Measurements from ENCODE around the gene ERVMER34-1. TPM values are rescaled to one million over a fixed set of nuclear protein-coding genes. Genes with fewer than 3 reads are reported as not detected.

ERVMER34-1 gene
- total RNA-seq, 4 donors from 2014 or later, result 0.08 to 0.93 (median 0.49) TPM

DNA sequence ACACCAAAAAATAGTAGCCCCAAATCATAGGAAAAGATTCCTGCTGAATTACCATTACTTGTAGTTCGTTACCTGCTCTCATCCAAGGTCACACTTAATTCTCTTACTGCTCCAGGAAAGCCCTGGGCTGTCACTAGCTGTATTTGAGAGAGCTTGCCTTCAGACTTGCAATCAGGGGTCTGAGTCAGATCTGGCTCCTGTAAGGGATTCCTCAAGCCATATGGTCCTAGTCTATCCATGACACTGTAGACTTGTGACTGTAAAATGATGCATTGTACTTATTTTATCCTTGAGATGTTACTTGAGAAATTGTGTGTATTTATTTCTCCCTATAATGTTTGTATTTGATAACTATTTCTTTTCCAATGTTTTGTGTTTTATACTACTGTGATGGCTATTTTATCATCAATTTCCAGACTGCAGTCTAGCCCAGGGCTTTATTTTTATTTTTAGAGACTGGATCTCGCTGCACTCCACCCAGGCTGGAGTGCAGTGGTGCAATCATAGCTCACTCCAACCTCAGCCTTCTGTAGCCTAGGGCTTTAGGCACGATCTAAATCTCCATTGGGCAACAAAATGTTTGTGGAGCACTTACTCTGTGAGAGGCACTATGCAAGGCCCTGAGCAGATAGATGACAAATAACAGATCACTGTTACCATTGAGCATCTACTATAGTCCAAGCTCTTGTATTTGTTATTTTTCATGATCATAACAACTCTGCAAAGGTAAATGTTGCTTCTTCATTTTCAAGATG lies 24.2 kb downstream of the ERVMER34-1 start:
- TF ChIP-seq, protein P1, sequence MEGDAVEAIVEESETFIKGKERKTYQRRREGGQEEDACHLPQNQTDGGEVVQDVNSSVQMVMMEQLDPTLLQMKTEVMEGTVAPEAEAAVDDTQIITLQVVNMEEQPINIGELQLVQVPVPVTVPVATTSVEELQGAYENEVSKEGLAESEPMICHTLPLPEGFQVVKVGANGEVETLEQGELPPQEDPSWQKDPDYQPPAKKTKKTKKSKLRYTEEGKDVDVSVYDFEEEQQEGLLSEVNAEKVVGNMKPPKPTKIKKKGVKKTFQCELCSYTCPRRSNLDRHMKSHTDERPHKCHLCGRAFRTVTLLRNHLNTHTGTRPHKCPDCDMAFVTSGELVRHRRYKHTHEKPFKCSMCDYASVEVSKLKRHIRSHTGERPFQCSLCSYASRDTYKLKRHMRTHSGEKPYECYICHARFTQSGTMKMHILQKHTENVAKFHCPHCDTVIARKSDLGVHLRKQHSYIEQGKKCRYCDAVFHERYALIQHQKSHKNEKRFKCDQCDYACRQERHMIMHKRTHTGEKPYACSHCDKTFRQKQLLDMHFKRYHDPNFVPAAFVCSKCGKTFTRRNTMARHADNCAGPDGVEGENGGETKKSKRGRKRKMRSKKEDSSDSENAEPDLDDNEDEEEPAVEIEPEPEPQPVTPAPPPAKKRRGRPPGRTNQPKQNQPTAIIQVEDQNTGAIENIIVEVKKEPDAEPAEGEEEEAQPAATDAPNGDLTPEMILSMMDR (IDR thresholded peaks at IDR 0.05), result no peak
- TF ChIP-seq EP300 (IDR thresholded peaks at IDR 0.05) (no peak), POLR2A (IDR thresholded peaks at IDR 0.05) (no peak), POLR2AphosphoS5 (IDR thresholded peaks at IDR 0.05) (no peak)
- WGBS, 2 donors (ENCODE audit: low coverage in 1 of 2), result 67 to 71% methylated on average over 1 to 3 of the region's 3 CpGs
- Histone ChIP-seq H3K4me3 (no peak overlapping the region), H3K4me1 (peaks cover 0 to 9% (median 0%) of the 10 kb centered on the region in 3 donors), H3K9me3 (no peaks in the 10 kb centered on the region), H3K36me3 (no peaks in the 10 kb centered on the region), H3K27me3 (no peaks in the 10 kb centered on the region), H3K27ac (no peak overlapping the region)
- ATAC-seq, result no peak

GRCh38 chr4:52721968-52722815 lies 29.0 kb downstream of the ERVMER34-1 start:
- Histone ChIP-seq H3K27ac (peak overlapping the region; percentile 80 to 94 (median 89)), H3K27me3 (no peaks in the 10 kb centered on the region)
- WGBS, 2 donors (ENCODE audit: low coverage in 1 of 2), result 0 to 4% methylated on average over 11 to 14 of the region's 56 CpGs

DNA sequence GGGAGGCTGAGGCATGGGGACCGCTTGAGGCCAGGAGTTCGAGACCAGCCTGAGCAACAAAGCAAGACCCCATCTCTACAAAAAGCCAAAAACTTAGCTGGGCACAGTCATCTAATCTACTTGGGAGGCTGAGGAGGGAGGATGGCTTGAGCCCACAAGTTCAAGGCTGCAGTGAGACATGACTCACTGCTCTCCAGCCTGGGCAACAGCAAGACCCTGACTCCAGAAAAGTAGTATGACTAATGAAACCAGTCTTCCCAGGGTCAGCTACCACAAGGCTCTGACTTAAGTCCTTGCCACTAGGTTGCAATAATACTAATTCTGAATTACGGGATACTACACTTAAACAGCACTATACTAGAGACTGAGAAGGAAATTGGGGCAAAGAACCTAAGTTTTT lies 33.1 kb downstream of the ERVMER34-1 start:
- no peaks in the 10 kb centered on the region for H3K9me3 ChIP-seq
- H3K4me1 ChIP-seq, result peaks cover 0 to 51% (median 4%) of the 10 kb centered on the region in 3 donors
- H3K4me3 ChIP-seq, result no peak overlapping the region
- WGBS, 2 donors (ENCODE audit: low coverage in 1 of 2), result 85 to 100% methylated on average over 2 to 3 of the region's 3 CpGs
- H3K36me3 ChIP-seq, result peaks cover 0 to 38% of the 10 kb centered on the region in 2 donors
- no peak overlapping the region for H3K27ac ChIP-seq
- TF ChIP-seq POLR2AphosphoS5 (IDR thresholded peaks at IDR 0.05) (no peak), EP300 (IDR thresholded peaks at IDR 0.05) (no peak), POLR2A (IDR thresholded peaks at IDR 0.05) (no peak)
- TF ChIP-seq, protein P1 (IDR thresholded peaks at IDR 0.05), result no peak
- no peaks in the 10 kb centered on the region for H3K27me3 ChIP-seq
- no peak for ATAC-seq

More at GRCh38 chr4:52721968-52722815, 29.0 kb downstream of the ERVMER34-1 start:
- H3K4me1 ChIP-seq, result peaks cover 0 to 16% (median 0%) of the 10 kb centered on the region in 3 donors
- peak overlapping the region; percentile 74 to 91 for H3K4me3 ChIP-seq
- TF ChIP-seq POLR2A (IDR thresholded peaks at IDR 0.05) (peak; percentile 53 to 86), EP300 (IDR thresholded peaks at IDR 0.05) (no peak), POLR2AphosphoS5 (IDR thresholded peaks at IDR 0.05) (peak; percentile 84)
- TF ChIP-seq, protein P1 (IDR thresholded peaks at IDR 0.05), result no peak
- peaks cover 0 to 13% of the 10 kb centered on the region in 2 donors for H3K36me3 ChIP-seq
- peak; percentile 99 for ATAC-seq
- H3K9me3 ChIP-seq, result no peaks in the 10 kb centered on the region

DNA sequence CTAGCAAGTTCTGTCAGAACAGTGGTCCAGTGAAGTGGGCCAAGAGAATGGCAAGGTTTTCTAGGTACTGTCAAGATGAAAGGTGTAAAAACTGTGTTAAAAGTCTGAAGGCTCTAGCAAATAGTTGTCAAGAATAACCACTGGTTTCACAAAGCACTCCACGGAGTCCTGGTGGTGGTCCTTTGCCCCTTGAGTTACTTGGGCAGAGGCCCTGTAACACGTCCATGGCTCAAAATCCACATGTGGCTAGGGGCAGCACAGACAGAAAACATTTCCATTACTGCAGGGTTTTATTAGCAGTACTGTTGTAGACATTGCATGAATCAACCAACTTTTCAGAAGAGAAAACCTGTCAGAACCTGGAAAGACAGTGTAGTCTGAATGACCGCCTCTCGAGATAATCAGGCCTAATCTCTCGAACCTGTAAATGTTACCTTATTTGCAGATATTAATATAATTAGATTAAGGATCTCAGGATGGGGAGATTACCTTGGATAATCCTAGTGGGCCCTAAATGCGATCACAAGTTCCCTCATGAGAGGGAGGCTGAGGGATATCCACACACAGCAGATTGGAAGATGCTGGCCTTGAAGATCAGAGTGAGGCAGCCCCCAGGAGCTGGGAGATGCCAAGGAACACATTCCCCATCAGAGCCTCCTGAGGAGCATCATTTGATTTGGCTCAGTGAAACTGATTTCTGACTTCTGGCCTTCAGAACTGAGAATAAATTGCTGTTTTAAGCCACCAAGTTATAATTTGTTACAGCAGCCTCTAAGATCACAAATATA lies 34.7 kb downstream of the ERVMER34-1 start:
- Histone ChIP-seq H3K4me3 (no peak overlapping the region), H3K4me1 (peaks cover 0 to 46% (median 4%) of the 10 kb centered on the region in 3 donors), H3K9me3 (no peaks in the 10 kb centered on the region), H3K36me3 (peaks cover 0 to 38% of the 10 kb centered on the region in 2 donors), H3K27me3 (no peaks in the 10 kb centered on the region), H3K27ac (no peak overlapping the region)
- WGBS, 2 donors (ENCODE audit: low coverage in 1 of 2), result 90 to 95% methylated on average over 5 of the region's 6 CpGs
- no peak for TF ChIP-seq POLR2A (IDR thresholded peaks at IDR 0.05)
- TF ChIP-seq, protein P1 (IDR thresholded peaks at IDR 0.05), result no peak
- no peak for TF ChIP-seq EP300 (IDR thresholded peaks at IDR 0.05)
- TF ChIP-seq POLR2AphosphoS5 (IDR thresholded peaks at IDR 0.05), result no peak
- no peak for ATAC-seq

Measured in gastroesophageal sphincter (tissue), 4 donors.